GM12878 (cell line): ENCODE results near the gene LGALS1. TPM values are rescaled to one million over a fixed set of nuclear protein-coding genes. Genes with fewer than 3 reads are reported as not detected.

Experiments used
- BHLHE40 ChIP-seq, 2 experiments: fragments of 450-650 bp in 1 of 2; IDR thresholded peaks; 2 replicates each; pipeline ENCODE4 v1.6.1; 2011 to 2017; ENCODE audit warnings: low read depth in 2 of 2, borderline replicate concordance in 1 of 2, improper control_type of control experiment in 1 of 2, low read length in 1 of 2, mild to moderate bottlenecking in 1 of 2
- CHD2 ChIP-seq: IDR thresholded peaks from 2 replicates; pipeline ENCODE4 v1.6.1; 2011; ENCODE audit warnings: low read depth, low read length, improper control_type of control experiment, borderline replicate concordance
- DPF2 ChIP-seq: fragments of 450-650 bp; IDR thresholded peaks from 2 replicates; pipeline ENCODE4 v1.6.1; 2017; ENCODE audit warnings: mild to moderate bottlenecking
- ETV6 ChIP-seq, 2 experiments: fragments of 450-650 bp in 1 of 2; IDR thresholded peaks in 1 of 2; conservative IDR thresholded peaks in 1 of 2; 2 replicates each; pipeline ENCODE4 v1.6.1; 2014; ENCODE audit warnings: antibody characterized with exemption in 1 of 2, borderline replicate concordance in 1 of 2, low read depth in 1 of 2, mild to moderate bottlenecking in 1 of 2, moderate library complexity in 1 of 2
- EZH2 ChIP-seq: IDR thresholded peaks from 2 replicates; pipeline ENCODE4 v1.6.1; 2012; ENCODE audit warnings: low read depth, mild to moderate bottlenecking, control low read depth, inconsistent platforms, low read length, borderline replicate concordance; ENCODE audit not compliant: control insufficient read depth
- HDAC2 ChIP-seq: fragments of 200-600 bp; sonication (generic); IDR thresholded peaks from 2 replicates; pipeline ENCODE4 v1.6.1; 2017
- HDGF ChIP-seq: fragments of 450-650 bp; IDR thresholded peaks from 2 replicates; pipeline ENCODE4 v1.6.1; 2016; ENCODE audit warnings: antibody characterized with exemption
- IKZF1 ChIP-seq: fragments of 450-650 bp; conservative IDR thresholded peaks from 2 replicates; pipeline ENCODE4 v1.6.1; 2017; ENCODE audit warnings: antibody characterized with exemption, mild to moderate bottlenecking
- JUND ChIP-seq: IDR thresholded peaks from 2 replicates; pipeline ENCODE4 v1.6.1; 2012; ENCODE audit warnings: low read depth, mild to moderate bottlenecking, low read length, improper control_type of control experiment, moderate library complexity
- LARP7 ChIP-seq: fragments of 450-650 bp; IDR thresholded peaks from 2 replicates; pipeline ENCODE4 v1.6.1; 2017; ENCODE audit warnings: mild to moderate bottlenecking
- MTA3 ChIP-seq: IDR thresholded peaks from 2 replicates; pipeline ENCODE4 v1.6.1; 2012; ENCODE audit warnings: low read length, inconsistent platforms, borderline replicate concordance
- MYC ChIP-seq: IDR thresholded peaks from 2 replicates; pipeline ENCODE4 v1.6.1; 2011; ENCODE audit warnings: mild to moderate bottlenecking, low read length, moderate library complexity, inconsistent platforms; ENCODE audit not compliant: insufficient read depth, insufficient replicate concordance, insufficient read length, severe bottlenecking
- NFYB ChIP-seq: IDR thresholded peaks from 2 replicates; pipeline ENCODE4 v1.6.1; 2011; ENCODE audit warnings: low read depth, mild to moderate bottlenecking, low read length, improper control_type of control experiment, moderate library complexity; ENCODE audit not compliant: insufficient read depth
- PAX8 ChIP-seq: fragments of 450-650 bp; IDR thresholded peaks from 2 replicates; pipeline ENCODE4 v1.6.1; 2017; ENCODE audit warnings: mild to moderate bottlenecking, moderate library complexity
- PML ChIP-seq: IDR thresholded peaks from 2 replicates; pipeline ENCODE4 v1.6.1; 2012; ENCODE audit warnings: low read length, inconsistent platforms
- RB1 ChIP-seq: fragments of 450-650 bp; formaldehyde crosslinking; IDR thresholded peaks from 2 replicates; pipeline ENCODE4 v1.6.1; 2017; ENCODE audit warnings: mild to moderate bottlenecking, borderline replicate concordance
- RCOR1 ChIP-seq: conservative IDR thresholded peaks from 2 replicates; pipeline ENCODE4 v1.6.1; 2012; ENCODE audit warnings: low read depth, low read length, improper control_type of control experiment
- RELA ChIP-seq: fragments of 450-650 bp; IDR thresholded peaks from 2 replicates; pipeline ENCODE4 v1.8.0; 2014; ENCODE audit warnings: borderline replicate concordance; ENCODE audit not compliant: partially characterized antibody
- SMARCA5 ChIP-seq: fragments of 450-650 bp; IDR thresholded peaks from 2 replicates; pipeline ENCODE4 v1.6.1; 2017; ENCODE audit warnings: mild to moderate bottlenecking
- SREBF1 ChIP-seq: IDR thresholded peaks from 2 replicates; pipeline ENCODE4 v1.6.1; 2012; ENCODE audit warnings: mild to moderate bottlenecking, low read length
- STAT3 ChIP-seq: IDR thresholded peaks from 2 replicates; pipeline ENCODE4 v1.6.1; 2011; ENCODE audit warnings: low read depth, low read length, improper control_type of control experiment
- TAF1 ChIP-seq: IDR thresholded peaks from 2 replicates; pipeline ENCODE4 v1.6.1; 2011; ENCODE audit warnings: mild to moderate bottlenecking, low read depth, low read length, borderline replicate concordance
- TARDBP ChIP-seq: IDR thresholded peaks from 2 replicates; pipeline ENCODE4 v1.6.1; 2016; ENCODE audit warnings: borderline replicate concordance
- ZNF217 ChIP-seq: fragments of 450-650 bp; IDR thresholded peaks from 2 replicates; pipeline ENCODE4 v1.6.1; 2017; ENCODE audit warnings: antibody characterized with exemption, mild to moderate bottlenecking
- polyA plus RNA-seq, 11 experiments: library from polyadenylated mRNA; depleted of rRNA in 4 of 11; unstranded in 6 of 11; stranded (reverse) in 5 of 11; fragments of >200 nt; fragmentation: Nextera tagmentation in 4 of 11; fragmentation: Illumina TruSeq in 1 of 11; extraction: Ambion mirVana in 4 of 11; extraction: Trizol in 1 of 11; gene quantifications; 1 replicate in 1 of 11; 2 replicates in 10 of 11; pipeline versions ENCODE4 v1.2.1 to v1.2.3, GENCODE V29; 2011 to 2016; ENCODE audit warnings: inconsistent platforms in 2 of 11, missing spikeins in 2 of 11, low read depth in 1 of 11
- total RNA-seq, 4 experiments: library from RNA; depleted of rRNA in 3 of 4; stranded (reverse); fragments of >200 nt in 3 of 4; fragmentation: Illumina TruSeq in 1 of 4; extraction: Trizol in 1 of 4; gene quantifications; 2 replicates each; pipeline versions ENCODE4 v1.2.1 to v1.2.3, GENCODE V29; 2013 to 2021
- TF ChIP-seq, protein P1 (sequence below), 3 experiments: IDR thresholded peaks in 2 of 3; conservative IDR thresholded peaks in 1 of 3; 2 replicates each; pipeline ENCODE4 v1.5.1; 2011; ENCODE audit warnings: low read depth in 3 of 3, low read length in 3 of 3, mild to moderate bottlenecking in 3 of 3, control low read depth in 2 of 3, moderate library complexity in 2 of 3, inconsistent platforms in 1 of 3, mixed read lengths in 1 of 3; ENCODE audit not compliant: control insufficient read depth in 2 of 3, insufficient read depth in 1 of 3; ENCODE audit errors: extremely low read depth in 1 of 3
- TF ChIP-seq, protein P2 (sequence below): fragments of 450-650 bp; formaldehyde crosslinking; IDR thresholded peaks from 2 replicates; pipeline ENCODE4 v1.4.0; 2020; ENCODE audit warnings: mild to moderate bottlenecking, moderate library complexity

Gene LGALS1
- total and polyA plus RNA-seq, 10 of the 15 experiments (the other 5 are each of a cell fraction or from before 2014, with no cell fraction given): 312 to 1,889 (median 706) TPM

DNA sequence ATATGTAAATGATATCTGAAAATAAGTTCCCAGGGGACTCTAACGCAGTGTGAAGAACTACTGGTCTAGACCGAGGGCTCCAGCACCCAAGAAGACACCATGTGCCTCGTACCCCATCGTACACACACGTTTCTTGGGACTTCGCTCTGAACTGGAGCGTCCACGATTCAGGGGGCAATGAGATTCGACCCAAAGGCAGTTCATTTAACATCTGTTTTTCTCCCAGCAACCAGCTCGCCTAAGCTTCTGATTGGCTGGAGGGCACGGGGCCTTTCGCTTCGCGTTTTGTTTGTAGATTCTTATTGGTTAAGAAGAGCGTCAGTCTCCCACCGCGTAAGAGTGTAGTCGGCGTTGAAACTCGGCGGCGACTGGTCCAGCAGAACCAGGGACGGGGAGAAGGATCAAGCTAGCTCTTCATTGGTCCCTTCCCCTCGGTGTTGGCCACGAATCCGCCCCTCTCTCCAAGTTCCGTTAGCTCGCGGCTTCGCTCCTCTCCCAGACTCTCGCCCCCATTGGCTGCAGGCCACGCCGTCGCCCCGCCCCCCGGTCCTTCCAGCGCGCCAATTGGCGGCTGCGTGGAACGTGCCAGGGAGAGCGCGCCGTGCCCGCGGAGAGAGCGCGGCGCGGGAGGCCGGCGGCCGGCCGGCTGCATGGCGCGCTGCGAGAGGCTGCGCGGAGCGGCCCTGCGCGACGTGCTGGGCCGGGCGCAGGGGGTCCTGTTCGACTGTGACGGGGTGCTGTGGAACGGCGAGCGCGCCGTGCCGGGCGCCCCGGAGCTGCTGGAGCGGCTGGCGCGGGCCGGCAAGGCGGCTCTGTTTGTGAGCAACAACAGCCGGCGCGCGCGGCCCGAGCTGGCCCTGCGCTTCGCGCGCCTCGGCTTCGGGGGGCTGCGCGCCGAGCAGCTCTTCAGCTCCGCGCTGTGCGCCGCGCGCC is 17.0 kb upstream of the LGALS1 start, which contains the start of gene PDXP (continued):
- no peak for TF ChIP-seq MYC
- TF ChIP-seq ZNF217: peak; percentile 68; the same call in 1 of the 2 replicates
- TF ChIP-seq LARP7: peak; percentile 95
- TF ChIP-seq RELA: no peak
- TF ChIP-seq TAF1: peak; percentile 49; the same call in 1 of the 2 replicates
- no peak for TF ChIP-seq SREBF1
- no peak for TF ChIP-seq TARDBP
- no peak for TF ChIP-seq PML
- TF ChIP-seq RCOR1: no peak
- TF ChIP-seq MTA3: no peak
- TF ChIP-seq SMARCA5: no peak; the same call in 1 of the 2 replicates
- TF ChIP-seq ETV6 (conservative IDR thresholded peaks at IDR 0.05 in 1 of 2, IDR thresholded peaks at IDR 0.05 in 1 of 2; ENCODE audit: borderline replicate concordance in 1 of 2, low read depth in 1 of 2): no peak
- TF ChIP-seq, protein P1, sequence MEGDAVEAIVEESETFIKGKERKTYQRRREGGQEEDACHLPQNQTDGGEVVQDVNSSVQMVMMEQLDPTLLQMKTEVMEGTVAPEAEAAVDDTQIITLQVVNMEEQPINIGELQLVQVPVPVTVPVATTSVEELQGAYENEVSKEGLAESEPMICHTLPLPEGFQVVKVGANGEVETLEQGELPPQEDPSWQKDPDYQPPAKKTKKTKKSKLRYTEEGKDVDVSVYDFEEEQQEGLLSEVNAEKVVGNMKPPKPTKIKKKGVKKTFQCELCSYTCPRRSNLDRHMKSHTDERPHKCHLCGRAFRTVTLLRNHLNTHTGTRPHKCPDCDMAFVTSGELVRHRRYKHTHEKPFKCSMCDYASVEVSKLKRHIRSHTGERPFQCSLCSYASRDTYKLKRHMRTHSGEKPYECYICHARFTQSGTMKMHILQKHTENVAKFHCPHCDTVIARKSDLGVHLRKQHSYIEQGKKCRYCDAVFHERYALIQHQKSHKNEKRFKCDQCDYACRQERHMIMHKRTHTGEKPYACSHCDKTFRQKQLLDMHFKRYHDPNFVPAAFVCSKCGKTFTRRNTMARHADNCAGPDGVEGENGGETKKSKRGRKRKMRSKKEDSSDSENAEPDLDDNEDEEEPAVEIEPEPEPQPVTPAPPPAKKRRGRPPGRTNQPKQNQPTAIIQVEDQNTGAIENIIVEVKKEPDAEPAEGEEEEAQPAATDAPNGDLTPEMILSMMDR (IDR thresholded peaks at IDR 0.05 in 2 of 3, conservative IDR thresholded peaks at IDR 0.05 in 1 of 3; ENCODE audit: control insufficient read depth in 2 of 3, extremely low read depth in 1 of 3, insufficient read depth in 1 of 3, low read depth in 3 of 3, low read length in 3 of 3): no peak
- peak; percentile 99 for TF ChIP-seq DPF2
- peak; percentile 61 for TF ChIP-seq IKZF1
- TF ChIP-seq BHLHE40 (IDR thresholded peaks at IDR 0.05; ENCODE audit: borderline replicate concordance in 1 of 2, low read depth in 2 of 2, low read length in 1 of 2): peak; percentile 98 to 100
- peak; percentile 95; the same call in 1 of the 2 replicates for TF ChIP-seq RB1
- TF ChIP-seq HDAC2: no peak
- no peak for TF ChIP-seq PAX8
- no peak for TF ChIP-seq EZH2
- TF ChIP-seq CHD2: peak; percentile 89; the same call in 1 of the 2 replicates
- peak; percentile 90 for TF ChIP-seq HDGF
- TF ChIP-seq NFYB: peak; percentile 96
- TF ChIP-seq, protein P2, sequence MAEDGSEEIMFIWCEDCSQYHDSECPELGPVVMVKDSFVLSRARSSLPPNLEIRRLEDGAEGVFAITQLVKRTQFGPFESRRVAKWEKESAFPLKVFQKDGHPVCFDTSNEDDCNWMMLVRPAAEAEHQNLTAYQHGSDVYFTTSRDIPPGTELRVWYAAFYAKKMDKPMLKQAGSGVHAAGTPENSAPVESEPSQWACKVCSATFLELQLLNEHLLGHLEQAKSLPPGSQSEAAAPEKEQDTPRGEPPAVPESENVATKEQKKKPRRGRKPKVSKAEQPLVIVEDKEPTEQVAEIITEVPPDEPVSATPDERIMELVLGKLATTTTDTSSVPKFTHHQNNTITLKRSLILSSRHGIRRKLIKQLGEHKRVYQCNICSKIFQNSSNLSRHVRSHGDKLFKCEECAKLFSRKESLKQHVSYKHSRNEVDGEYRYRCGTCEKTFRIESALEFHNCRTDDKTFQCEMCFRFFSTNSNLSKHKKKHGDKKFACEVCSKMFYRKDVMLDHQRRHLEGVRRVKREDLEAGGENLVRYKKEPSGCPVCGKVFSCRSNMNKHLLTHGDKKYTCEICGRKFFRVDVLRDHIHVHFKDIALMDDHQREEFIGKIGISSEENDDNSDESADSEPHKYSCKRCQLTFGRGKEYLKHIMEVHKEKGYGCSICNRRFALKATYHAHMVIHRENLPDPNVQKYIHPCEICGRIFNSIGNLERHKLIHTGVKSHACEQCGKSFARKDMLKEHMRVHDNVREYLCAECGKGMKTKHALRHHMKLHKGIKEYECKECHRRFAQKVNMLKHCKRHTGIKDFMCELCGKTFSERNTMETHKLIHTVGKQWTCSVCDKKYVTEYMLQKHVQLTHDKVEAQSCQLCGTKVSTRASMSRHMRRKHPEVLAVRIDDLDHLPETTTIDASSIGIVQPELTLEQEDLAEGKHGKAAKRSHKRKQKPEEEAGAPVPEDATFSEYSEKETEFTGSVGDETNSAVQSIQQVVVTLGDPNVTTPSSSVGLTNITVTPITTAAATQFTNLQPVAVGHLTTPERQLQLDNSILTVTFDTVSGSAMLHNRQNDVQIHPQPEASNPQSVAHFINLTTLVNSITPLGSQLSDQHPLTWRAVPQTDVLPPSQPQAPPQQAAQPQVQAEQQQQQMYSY: no peak
- TF ChIP-seq STAT3: no peak
- TF ChIP-seq JUND: no peak
